Nephron progenitor cell (in vitro differentiated cells): ENCODE measurements around the gene PDE4D.
"Not testable (repeated sequence)": the region's sequence is repeated elsewhere in the genome, so short reads cannot be mapped to it uniquely, and the experiment has no call there.

Source experiments
- DNase-seq: peaks from one replicate; pipeline ENCODE4 v3.0.0; 2021
- H3K27ac Mint-ChIP-seq: 2 replicates; pipeline ENCODE4 v1.8.0; 2021; ENCODE audit warnings: mild to moderate bottlenecking, moderate library complexity, mixed read lengths
- H3K27me3 Mint-ChIP-seq: 2 replicates; pipeline ENCODE4 v1.8.0; 2021; ENCODE audit warnings: mild to moderate bottlenecking, low read depth, mixed read lengths; ENCODE audit not compliant: poor library complexity
- H3K36me3 Mint-ChIP-seq: 2 replicates; pipeline ENCODE4 v1.8.0; 2021; ENCODE audit warnings: low read depth, mixed read lengths
- H3K4me1 Mint-ChIP-seq: 2 replicates; pipeline ENCODE4 v1.8.0; 2021; ENCODE audit warnings: mixed read lengths
- H3K4me3 Mint-ChIP-seq: 2 replicates; pipeline ENCODE4 v1.8.0; 2021; ENCODE audit warnings: mild to moderate bottlenecking, moderate library complexity, mixed read lengths
- H3K9me3 Mint-ChIP-seq: 2 replicates; pipeline ENCODE4 v1.8.0; 2021; ENCODE audit warnings: mild to moderate bottlenecking, moderate library complexity, mixed read lengths
- CTCF ChIP-seq: fragments of 200-600 bp; sonication (generic); IDR thresholded peaks from 2 replicates; pipeline ENCODE4 v1.5.0; 2021; ENCODE audit warnings: antibody characterized with exemption

Gene PDE4D

GRCh38 chr5:59577485-59577884 lies 316.0 kb downstream of the PDE4D start:
- H3K4me1 Mint-ChIP-seq, result no peaks in the 10 kb centered on the region
- no peak overlapping the region for H3K4me3 Mint-ChIP-seq
- no peaks in the 10 kb centered on the region for H3K27me3 Mint-ChIP-seq
- TF ChIP-seq CTCF, result no peak
- H3K27ac Mint-ChIP-seq, result no peak overlapping the region
- no peaks in the 10 kb centered on the region for H3K36me3 Mint-ChIP-seq
- no peak for DNase-seq
- no peaks in the 10 kb centered on the region for H3K9me3 Mint-ChIP-seq

GRCh38 chr5:59575648-59576445 lies 317.7 kb downstream of the PDE4D start:
- no peaks in the 10 kb centered on the region for H3K27me3 Mint-ChIP-seq
- no peak for DNase-seq
- H3K9me3 Mint-ChIP-seq, result no peaks in the 10 kb centered on the region
- no peak for TF ChIP-seq CTCF
- H3K4me1 Mint-ChIP-seq, result no peaks in the 10 kb centered on the region
- no peaks in the 10 kb centered on the region for H3K36me3 Mint-ChIP-seq
- no peak overlapping the region for H3K4me3 Mint-ChIP-seq
- no peak overlapping the region for H3K27ac Mint-ChIP-seq

GRCh38 chr5:59573509-59573908 lies 320.0 kb downstream of the PDE4D start:
- not testable (repeated sequence) for DNase-seq, H3K36me3 Mint-ChIP-seq, H3K9me3 Mint-ChIP-seq, H3K4me1 Mint-ChIP-seq, H3K27me3 Mint-ChIP-seq, H3K4me3 Mint-ChIP-seq, H3K27ac Mint-ChIP-seq

GRCh38 chr5:59571067-59571466 lies 322.5 kb downstream of the PDE4D start:
- H3K27me3 Mint-ChIP-seq, result no peaks in the 10 kb centered on the region
- H3K27ac Mint-ChIP-seq, result no peak overlapping the region
- DNase-seq, result no peak
- no peaks in the 10 kb centered on the region for H3K4me1 Mint-ChIP-seq
- H3K4me3 Mint-ChIP-seq, result no peak overlapping the region
- H3K9me3 Mint-ChIP-seq, result no peaks in the 10 kb centered on the region
- no peak for TF ChIP-seq CTCF
- H3K36me3 Mint-ChIP-seq, result no peaks in the 10 kb centered on the region

- Mint-ChIP-seq H3K9me3 (no peaks in the 10 kb centered on the region), H3K36me3 (no peaks in the 10 kb centered on the region), H3K27me3 (no peaks in the 10 kb centered on the region), H3K4me3 (no peak overlapping the region), H3K27ac (no peak overlapping the region), H3K4me1 (no peaks in the 10 kb centered on the region)
- DNase-seq, result no peak
- TF ChIP-seq CTCF, result no peak
Measured at GRCh38 chr5:59569608-59570334, 323.8 kb downstream of the PDE4D start.

GRCh38 chr5:59569158-59569557 lies 324.4 kb downstream of the PDE4D start:
- H3K4me1 Mint-ChIP-seq, result no peaks in the 10 kb centered on the region
- no peaks in the 10 kb centered on the region for H3K27me3 Mint-ChIP-seq

More at GRCh38 chr5:59569158-59569557, 324.4 kb downstream of the PDE4D start:
- TF ChIP-seq CTCF, result no peak
- Mint-ChIP-seq H3K27ac (no peak overlapping the region), H3K36me3 (no peaks in the 10 kb centered on the region), H3K9me3 (no peaks in the 10 kb centered on the region), H3K4me3 (no peak overlapping the region)
- no peak for DNase-seq
